Measurements from ENCODE around the gene LDLRAD2. TPM values are rescaled to one million over a fixed set of nuclear protein-coding genes. Genes with fewer than 3 reads are reported as not detected.

Gene LDLRAD2
- total and polyA plus RNA-seq, 2 of the 4 experiments (the other 2 are of a cell fraction): 0.05 TPM; not detected in 1

DNA sequence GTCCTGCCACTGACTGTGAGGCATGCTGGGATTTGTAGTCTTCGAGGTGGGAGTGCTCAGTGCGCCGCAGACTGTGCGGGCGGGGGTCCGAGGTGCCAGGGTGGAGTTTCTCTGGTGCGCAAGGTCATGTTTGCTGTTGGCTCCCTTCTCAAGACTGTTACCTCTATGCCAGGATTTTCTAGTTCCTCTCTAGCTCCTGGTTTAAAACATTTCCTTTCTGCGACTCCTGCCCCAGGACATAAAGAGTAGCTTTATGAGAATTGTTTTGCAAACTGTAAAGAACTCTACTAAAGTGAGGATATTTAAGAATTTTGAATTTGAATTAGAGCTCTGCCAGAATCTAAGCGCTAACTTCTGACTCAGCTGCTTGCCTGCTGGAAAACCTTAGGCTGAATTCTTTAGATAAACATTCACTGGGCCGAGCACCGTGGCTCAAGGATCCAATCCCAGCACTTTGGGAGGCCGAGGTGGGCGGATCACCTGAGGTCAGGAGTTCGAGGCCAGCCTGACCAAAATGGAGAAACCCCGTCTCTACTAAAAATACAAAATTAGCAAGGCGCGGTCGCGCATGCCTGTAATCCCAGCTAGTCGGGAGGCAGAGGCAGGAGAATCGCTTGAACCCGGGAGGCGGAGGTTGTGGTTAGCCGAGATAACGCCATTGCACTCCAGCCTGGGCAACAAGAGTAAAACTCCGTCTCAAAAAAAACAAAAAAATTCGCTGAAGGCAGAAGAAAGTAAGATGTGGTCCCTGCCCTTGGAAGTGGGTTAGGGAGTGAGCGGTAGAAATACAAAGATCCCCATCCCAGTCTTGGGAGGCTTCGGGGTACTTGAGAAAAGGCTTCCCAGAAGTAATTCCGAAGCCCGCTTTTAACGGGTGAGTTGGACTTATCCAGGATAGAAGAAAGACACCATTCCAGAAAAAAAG is 28.1 kb upstream of the LDLRAD2 start:
- peak overlapping the region; percentile 56 for H2BK120ac ChIP-seq (ENCODE audit: low read depth, low read length)
- no peaks in the 10 kb centered on the region for H3K9me1 ChIP-seq (ENCODE audit: insufficient read depth, low read length)
- H3K36me3 ChIP-seq (ENCODE audit: control insufficient read depth, insufficient read depth, low read length): no peaks in the 10 kb centered on the region
- intact Hi-C loops (cut with micrococcal nuclease) (loop anchor here (5.0 to 10.0 kb wide), 2 partner anchors 33 to 151 kb away; partner anchors contain the start of gene HSPG2), in situ Hi-C loops (cut with MboI; ENCODE audit: low sequenced_read_pairs) (no loop called here), dilution Hi-C loops (cut with HindIII; ENCODE audit: low sequenced_read_pairs, unreplicated experiment) (no loop called here)
- H3K4me3 ChIP-seq (ENCODE audit: insufficient read depth, low read depth, low read length): peak overlapping the region; percentile 66; the same call in 1 of the 2 replicates
- H2BK5ac ChIP-seq (ENCODE audit: low read depth, low read length, poor library complexity, severe bottlenecking): peak overlapping the region; percentile 99
- H3K27me3 ChIP-seq (ENCODE audit: control insufficient read depth, insufficient read depth, low read length): no peaks in the 10 kb centered on the region
- peak overlapping the region; percentile 8; the same call in 1 of the 3 replicates for H2BK15ac ChIP-seq (ENCODE audit: low read depth, low read length)
- 40% methylated on average over 11 of the region's 32 CpGs; no CpG with 5 or more reads in 1 of the 2 experiments for WGBS, 2 experiments (ENCODE audit: extremely low coverage in 2 of 2, insufficient read length in 1 of 2)
- 0 out of 2 replicates have a peak overlapping the region, but pooled peaks have one; percentile 18 for H3K9ac ChIP-seq (ENCODE audit: low read depth, low read length)
- ChIA-PET POLR2A (ENCODE audit: unreplicated experiment) (no interaction called here), CTCF (interaction anchor here (0.5 to 0.7 kb wide), 2 partner anchors 119 to 179 kb away, joined by 3 read pairs; no protein-coding TSS in a partner anchor)
- no peak overlapping the region for H2AK5ac ChIP-seq (ENCODE audit: low read depth, low read length)
- H4K20me1 ChIP-seq (ENCODE audit: insufficient read depth, low read length): peaks cover 23% of the 10 kb centered on the region
- peak overlapping the region; percentile 88 for H3K4me2 ChIP-seq (ENCODE audit: low read depth, low read length)
- peak overlapping the region; percentile 98 for H2AFZ ChIP-seq (replicated peaks; ENCODE audit: low read length, poor library complexity)
- peak overlapping the region; percentile 62 for H3K27ac ChIP-seq (ENCODE audit: insufficient read depth, low read length)
- H3K23ac ChIP-seq (ENCODE audit: low read depth, low read length): peak overlapping the region; percentile 21; the same call in 1 of the 2 replicates
- H3K4me1 ChIP-seq (ENCODE audit: control insufficient read depth, insufficient read depth, low read length): 0 out of 2 replicates have a peak, but pooled peaks cover 1% of the 10 kb centered on the region
- TF ChIP-seq, protein P1, sequence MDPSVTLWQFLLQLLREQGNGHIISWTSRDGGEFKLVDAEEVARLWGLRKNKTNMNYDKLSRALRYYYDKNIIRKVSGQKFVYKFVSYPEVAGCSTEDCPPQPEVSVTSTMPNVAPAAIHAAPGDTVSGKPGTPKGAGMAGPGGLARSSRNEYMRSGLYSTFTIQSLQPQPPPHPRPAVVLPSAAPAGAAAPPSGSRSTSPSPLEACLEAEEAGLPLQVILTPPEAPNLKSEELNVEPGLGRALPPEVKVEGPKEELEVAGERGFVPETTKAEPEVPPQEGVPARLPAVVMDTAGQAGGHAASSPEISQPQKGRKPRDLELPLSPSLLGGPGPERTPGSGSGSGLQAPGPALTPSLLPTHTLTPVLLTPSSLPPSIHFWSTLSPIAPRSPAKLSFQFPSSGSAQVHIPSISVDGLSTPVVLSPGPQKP (IDR thresholded peaks at IDR 0.05; ENCODE audit: borderline replicate concordance, low read depth, low read length): no peak
- TF ChIP-seq RCOR1 (IDR thresholded peaks at IDR 0.05; ENCODE audit: insufficient replicate concordance, low read length): peak; percentile 21
- peak; percentile 66; the same call in 1 of the 2 replicates for TF ChIP-seq MAZ (IDR thresholded peaks at IDR 0.05; ENCODE audit: borderline replicate concordance, low read depth, low read length)
- TF ChIP-seq CEBPB (IDR thresholded peaks at IDR 0.05; ENCODE audit: low read depth, low read length): no peak
- TF ChIP-seq FOS (IDR thresholded peaks at IDR 0.05; ENCODE audit: low read depth, low read length): 0 out of 2 replicates have a peak, but pooled peaks have one; percentile 1
- 0 out of 2 replicates have a peak overlapping the region, but pooled peaks have one; percentile 26 for H4K91ac ChIP-seq (ENCODE audit: insufficient read depth, low read depth, low read length)
- peak overlapping the region; percentile 67 for H4K5ac ChIP-seq (ENCODE audit: low read depth, low read length)
- H3K4ac ChIP-seq (ENCODE audit: low read depth, low read length): peak overlapping the region; percentile 100; the same call in 1 of the 2 replicates
- H3K56ac ChIP-seq (ENCODE audit: extremely low read depth, insufficient read depth, low read length): peak overlapping the region; percentile 12; the same call in 1 of the 2 replicates
- H3K18ac ChIP-seq (ENCODE audit: low read depth, low read length): peak overlapping the region; percentile 21; the same call in 1 of the 2 replicates
- H3K79me1 ChIP-seq (ENCODE audit: low read depth in 1 of 2, low read length in 2 of 2): peaks cover 0 to 22% of the 10 kb centered on the region in 2 experiments; a peak in 3 of 4 replicates
- ATAC-seq (ENCODE audit: low read depth) (peak; percentile 21), DNase-seq (peak; percentile 83)
- no TSS peak for BruUV-seq (replicated peaks)
- peak overlapping the region; percentile 100 for H2AK9ac ChIP-seq (replicated peaks; ENCODE audit: low read depth, low read length, poor library complexity)
- 0 out of 2 replicates have a peak overlapping the region, but pooled peaks have one; percentile 28 for H3K14ac ChIP-seq (replicated peaks; ENCODE audit: low read depth, low read length)
- H3K9me3 ChIP-seq (ENCODE audit: control insufficient read depth, insufficient read depth, low read length): no peaks in the 10 kb centered on the region
- H2BK20ac ChIP-seq (ENCODE audit: low read depth, low read length): peak overlapping the region; percentile 7
- peak overlapping the region; percentile 97 to 100 for H4K8ac ChIP-seq (ENCODE audit: low read depth in 2 of 2, low read length in 2 of 2)

Data from IMR-90 (cell line).